PC-9 (cell line): Measurements from ENCODE around the gene CDC14B.

ENCODE experiments used
- CTCF ChIP-seq: fragments of 200-600 bp; sonication (generic); conservative IDR thresholded peaks from 2 replicates; pipeline ENCODE4 v1.6.1; 2017; ENCODE audit warnings: mixed run types, antibody characterized with exemption, mild to moderate bottlenecking, moderate library complexity
- EZH2 ChIP-seq: fragments of 200-600 bp; sonication (generic); IDR thresholded peaks from 2 replicates; pipeline ENCODE4 v1.8.0; 2017; ENCODE audit warnings: antibody characterized with exemption, low read depth

- TF ChIP-seq EZH2 (no peak), CTCF (no peak)
Observed at GRCh38 chr9:96641514-96641913, 21.9 kb upstream of the CDC14B start.
